CD4-positive, alpha-beta memory T cell (primary cell): ENCODE measurements around the gene FGF6. TPM values are rescaled to one million over a fixed set of nuclear protein-coding genes. Genes with fewer than 3 reads are reported as not detected.
"Not testable (repeated sequence)": the region's sequence is repeated elsewhere in the genome, so short reads cannot be mapped to it uniquely, and the experiment has no call there.

Experiments
- CTCF ChIA-PET: fragments of 350-600 bp; sonication (Branson Sonifier 250); formaldehyde crosslinking; loops from one replicate; lab custom pipeline; 2021; ENCODE audit warnings: inconsistent platforms; ENCODE audit not compliant: partially characterized antibody; lab: Charles Lee
- POLR2A ChIA-PET: fragments of 350-600 bp; sonication (Branson Sonifier 250); formaldehyde crosslinking; loops from one replicate; lab custom pipeline; 2021; ENCODE audit not compliant: partially characterized antibody; lab: Charles Lee
- DNase-seq, 5 donors: peaks; one replicate each; pipeline versions ENCODE4 v3.0.0 to v3.0.0-alpha.2; 2020 to 2022; ENCODE audit warnings: mixed read lengths in 1 of 5
- H3K27ac ChIP-seq: one replicate; pipeline ENCODE4 v1.7.0; 2013; ENCODE audit warnings: low read depth, low read length
- H3K27me3 ChIP-seq: 2 replicates; pipeline ENCODE4 v1.7.0; 2013; ENCODE audit warnings: mild to moderate bottlenecking, low read length, moderate library complexity; ENCODE audit not compliant: insufficient read depth
- H3K36me3 ChIP-seq: 2 replicates; pipeline ENCODE4 v1.7.0; 2013; ENCODE audit warnings: mild to moderate bottlenecking, low read length, moderate library complexity; ENCODE audit not compliant: insufficient read depth
- H3K4me1 ChIP-seq: 2 replicates; pipeline ENCODE4 v1.7.0; 2013; ENCODE audit warnings: mild to moderate bottlenecking, low read length, moderate library complexity; ENCODE audit not compliant: insufficient read depth
- H3K4me3 ChIP-seq, 2 donors: one replicate each; pipeline ENCODE4 v1.7.0; 2013; ENCODE audit warnings: low read length in 2 of 2, mild to moderate bottlenecking in 1 of 2
- H3K9me3 ChIP-seq, 2 donors: one replicate each; pipeline ENCODE4 v1.7.0; 2013; ENCODE audit warnings: low read length in 2 of 2, control low read depth in 1 of 2; ENCODE audit not compliant: control insufficient read depth in 1 of 2
- H3K27ac Mint-ChIP-seq, 7 donors: one replicate each; pipeline ENCODE4 v1.8.0; 2020 to 2021; ENCODE audit warnings: mixed read lengths in 7 of 7, mild to moderate bottlenecking in 6 of 7, inconsistent platforms in 3 of 7, moderate library complexity in 3 of 7
- H3K27me3 Mint-ChIP-seq, 2 donors: one replicate each; pipeline ENCODE4 v1.8.0; 2020 to 2021; ENCODE audit warnings: mixed read lengths in 2 of 2
- H3K36me3 Mint-ChIP-seq, 2 donors: one replicate each; pipeline ENCODE4 v1.8.0; 2020 to 2021; ENCODE audit warnings: mixed read lengths in 2 of 2, inconsistent platforms in 1 of 2, mild to moderate bottlenecking in 1 of 2
- H3K4me1 Mint-ChIP-seq, 4 donors: one replicate each; pipeline ENCODE4 v1.8.0; 2020 to 2021; ENCODE audit warnings: mixed read lengths in 4 of 4, mild to moderate bottlenecking in 1 of 4
- H3K4me3 Mint-ChIP-seq, 8 donors: one replicate each; pipeline ENCODE4 v1.8.0; 2020 to 2021; ENCODE audit warnings: mixed read lengths in 8 of 8, mild to moderate bottlenecking in 7 of 8, moderate library complexity in 6 of 8, inconsistent platforms in 3 of 8
- H3K9me3 Mint-ChIP-seq, 8 donors: one replicate each; pipeline ENCODE4 v1.8.0; 2020 to 2021; ENCODE audit warnings: mixed read lengths in 8 of 8, mild to moderate bottlenecking in 5 of 8, inconsistent platforms in 3 of 8, moderate library complexity in 1 of 8
- intact Hi-C: fragments of 100-400 bp; cut with micrococcal nuclease; formaldehyde crosslinking; loops from one replicate; pipeline ENCODE4 v1.15.1; 2023
- polyA plus RNA-seq, 2 donors: library from polyadenylated mRNA; unstranded; fragments of 300-500 nt; fragmentation: Illumina TruSeq; gene quantifications; one replicate each; pipeline ENCODE4 v1.2.3, GENCODE V29; 2021
- total RNA-seq, 2 experiments: library from RNA; stranded (reverse); gene quantifications; one replicate each; pipeline ENCODE4 v1.2.3, GENCODE V29; 2021

Gene FGF6
- total and polyA plus RNA-seq, 4 experiments from 2014 or later, result not detected

DNA sequence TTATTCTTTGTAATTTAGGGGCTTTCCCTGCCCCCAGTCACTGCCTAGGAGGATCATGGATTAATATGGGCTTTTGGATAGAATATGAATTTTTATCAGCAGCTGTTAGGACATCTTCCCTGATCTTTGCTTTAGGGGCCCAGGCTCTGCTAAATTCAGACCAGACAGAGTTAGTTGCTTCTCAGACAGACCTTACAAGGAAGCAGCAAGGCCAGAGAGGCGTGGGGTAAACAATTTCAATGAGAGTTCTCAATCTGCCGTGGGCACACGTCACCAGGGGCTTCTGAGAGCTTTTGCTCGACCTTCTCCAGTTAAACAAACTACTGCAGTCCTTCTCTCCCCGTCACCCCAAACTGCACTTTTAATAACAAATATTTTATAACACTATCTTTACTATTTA is 27.7 kb downstream of the FGF6 start:
- no peak for DNase-seq
- Mint-ChIP-seq H3K27me3 (peaks cover 9 to 13% of the 10 kb centered on the region in 2 donors), H3K27ac (no peak overlapping the region), H3K36me3 (no peaks in the 10 kb centered on the region), H3K4me3 (no peak overlapping the region), H3K4me1 (peaks cover 3 to 10% (median 8%) of the 10 kb centered on the region in 4 donors), H3K9me3 (no peaks in the 10 kb centered on the region)
- Histone ChIP-seq H3K36me3 (no peaks in the 10 kb centered on the region), H3K9me3 (no peaks in the 10 kb centered on the region), H3K27ac (no peak overlapping the region), H3K4me3 (no peak overlapping the region), H3K27me3 (no peaks in the 10 kb centered on the region), H3K4me1 (peaks cover 6% of the 10 kb centered on the region)
- ChIA-PET CTCF (interaction anchor here (1.0 to 1.8 kb wide), 4 partner anchors 9 to 124 kb away, joined by 4 to 9 read pairs (median 4); no protein-coding TSS in a partner anchor), POLR2A (no interaction called here)
- intact Hi-C loops, result no loop called here

DNA sequence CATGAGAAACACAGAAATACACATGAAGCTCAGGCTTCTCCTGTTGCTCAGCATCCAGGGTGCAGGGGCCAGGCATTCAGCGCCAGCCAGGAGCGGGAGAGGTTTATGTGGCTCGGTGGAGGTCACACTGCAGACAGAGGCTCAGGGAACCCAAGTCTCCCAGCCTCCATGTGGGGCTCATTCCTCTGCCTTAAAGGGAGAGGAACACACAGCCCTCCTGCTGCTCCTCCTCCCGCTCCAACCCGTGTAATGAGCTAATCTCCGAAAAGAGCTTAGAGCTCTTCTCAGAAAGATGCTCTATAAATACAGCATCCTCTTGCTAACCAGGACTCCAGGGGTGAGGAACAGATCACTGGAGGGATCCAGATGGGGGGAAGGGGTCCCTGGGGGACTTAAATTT is 28.2 kb downstream of the FGF6 start:
- no peak overlapping the region for H3K27ac Mint-ChIP-seq
- CTCF ChIA-PET, result interaction anchor here (1.0 to 1.8 kb wide), 4 partner anchors 10 to 124 kb away, joined by 4 to 9 read pairs (median 4); no protein-coding TSS in a partner anchor

DNA sequence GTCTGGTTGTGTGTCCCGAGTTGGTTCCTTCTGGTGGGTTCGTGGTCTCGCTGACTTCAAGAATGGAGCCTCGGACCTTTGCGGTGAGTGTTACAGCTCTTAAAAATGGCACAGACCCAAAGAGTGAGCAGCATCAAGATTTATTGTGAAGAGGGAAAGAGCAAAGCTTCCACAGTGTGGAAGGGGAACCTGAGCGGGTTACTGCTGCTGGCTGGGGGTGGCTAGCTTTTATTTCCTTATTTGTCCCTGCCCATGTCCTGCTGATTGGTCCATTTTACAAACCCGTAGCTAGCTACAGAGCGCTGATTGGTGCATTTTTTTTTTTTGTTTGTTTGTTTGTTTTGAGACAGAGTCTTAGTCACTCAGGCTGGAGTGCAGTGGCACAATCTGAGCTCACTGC is 29.3 kb downstream of the FGF6 start:
- Histone ChIP-seq H3K27ac (no peak overlapping the region), H3K4me1 (peaks cover 6% of the 10 kb centered on the region), H3K4me3 (no peak overlapping the region), H3K27me3 (no peaks in the 10 kb centered on the region), H3K36me3 (no peaks in the 10 kb centered on the region), H3K9me3 (no peaks in the 10 kb centered on the region)
- Mint-ChIP-seq H3K4me3 (no peak overlapping the region), H3K36me3 (no peaks in the 10 kb centered on the region), H3K27me3 (peaks cover 7 to 21% of the 10 kb centered on the region in 2 donors), H3K4me1 (peaks cover 3 to 10% (median 8%) of the 10 kb centered on the region in 4 donors), H3K9me3 (no peaks in the 10 kb centered on the region), H3K27ac (no peak overlapping the region)
- ChIA-PET POLR2A (no interaction called here), CTCF (interaction anchor here (0.6 to 1.4 kb wide), 2 partner anchors 13 to 44 kb away, joined by 3 to 5 read pairs; no protein-coding TSS in a partner anchor)
- no peak for DNase-seq
- intact Hi-C loops, result no loop called here

More for the DNA sequence above, 28.2 kb downstream of the FGF6 start:
- H3K9me3 ChIP-seq, result no peaks in the 10 kb centered on the region
- POLR2A ChIA-PET, result no interaction called here
- Mint-ChIP-seq H3K4me1 (peaks cover 3 to 10% (median 8%) of the 10 kb centered on the region in 4 donors), H3K36me3 (no peaks in the 10 kb centered on the region), H3K9me3 (no peaks in the 10 kb centered on the region), H3K4me3 (no peak overlapping the region), H3K27me3 (peaks cover 9 to 13% of the 10 kb centered on the region in 2 donors)
- intact Hi-C loops, result no loop called here
- H3K27me3 ChIP-seq, result no peaks in the 10 kb centered on the region
- H3K27ac ChIP-seq, result no peak overlapping the region
- no peaks in the 10 kb centered on the region for H3K36me3 ChIP-seq
- H3K4me3 ChIP-seq, result no peak overlapping the region
- no peak for DNase-seq
- peaks cover 6% of the 10 kb centered on the region for H3K4me1 ChIP-seq

GRCh38 chr12:4412465-4412864 is 33.1 kb downstream of the FGF6 start:
- CTCF ChIA-PET, result interaction anchor here (0.8 to 4.2 kb wide), 4 partner anchors 9 to 164 kb away, joined by 3 to 33 read pairs (median 3); no protein-coding TSS in a partner anchor
- H3K27me3 Mint-ChIP-seq, result peaks cover 7 to 20% of the 10 kb centered on the region in 2 donors

DNA sequence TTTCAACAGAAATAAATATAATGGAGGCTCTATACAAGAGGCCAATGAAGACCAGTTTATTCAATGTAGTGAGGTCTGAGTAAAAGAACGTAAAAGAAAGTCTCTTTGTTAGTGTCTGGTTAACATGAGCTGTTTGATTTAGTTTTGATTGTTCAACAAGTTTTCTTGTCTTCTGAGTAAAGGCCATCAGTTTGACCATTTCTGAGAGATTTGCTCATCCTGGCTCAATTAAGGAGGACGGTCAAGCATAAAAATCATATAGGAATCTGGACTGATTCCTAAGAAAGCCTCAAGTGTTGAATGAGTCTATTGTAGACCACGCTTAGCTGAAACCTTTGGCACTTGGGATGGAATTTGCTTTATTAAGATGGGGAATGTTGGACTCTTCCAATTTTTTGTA is 33.6 kb downstream of the FGF6 start:
- Histone ChIP-seq H3K27me3 (no peaks in the 10 kb centered on the region), H3K4me3 (no peak overlapping the region), H3K9me3 (no peaks in the 10 kb centered on the region), H3K27ac (no peak overlapping the region), H3K36me3 (no peaks in the 10 kb centered on the region), H3K4me1 (peaks cover 6% of the 10 kb centered on the region)
- ChIA-PET CTCF (interaction anchor here (0.8 to 4.2 kb wide), 3 partner anchors 9 to 116 kb away, joined by 3 to 33 read pairs (median 3); no protein-coding TSS in a partner anchor), POLR2A (no interaction called here)
- Mint-ChIP-seq H3K4me3 (no peak overlapping the region), H3K9me3 (no peaks in the 10 kb centered on the region), H3K27ac (no peak overlapping the region), H3K36me3 (no peaks in the 10 kb centered on the region), H3K4me1 (peaks cover 3 to 10% (median 8%) of the 10 kb centered on the region in 4 donors), H3K27me3 (peaks cover 7 to 19% of the 10 kb centered on the region in 2 donors)
- intact Hi-C loops, result no loop called here
- no peak for DNase-seq

More at GRCh38 chr12:4412465-4412864, 33.1 kb downstream of the FGF6 start:
- Mint-ChIP-seq H3K4me3 (no peak overlapping the region), H3K36me3 (no peaks in the 10 kb centered on the region), H3K27ac (no peak overlapping the region), H3K4me1 (peaks cover 3 to 10% (median 8%) of the 10 kb centered on the region in 4 donors), H3K9me3 (no peaks in the 10 kb centered on the region)
- intact Hi-C loops, result no loop called here
- Histone ChIP-seq H3K4me3 (no peak overlapping the region), H3K36me3 (no peaks in the 10 kb centered on the region), H3K27ac (no peak overlapping the region), H3K9me3 (no peaks in the 10 kb centered on the region), H3K4me1 (peaks cover 6% of the 10 kb centered on the region), H3K27me3 (no peaks in the 10 kb centered on the region)
- POLR2A ChIA-PET, result no interaction called here
- DNase-seq, result no peak

- no peaks in the 10 kb centered on the region for H3K36me3 Mint-ChIP-seq
- ChIA-PET CTCF (no interaction called here), POLR2A (no interaction called here)
- Histone ChIP-seq H3K27ac (no peak overlapping the region), H3K9me3 (no peaks in the 10 kb centered on the region), H3K4me1 (no peaks in the 10 kb centered on the region), H3K36me3 (no peaks in the 10 kb centered on the region), H3K4me3 (no peak overlapping the region), H3K27me3 (no peaks in the 10 kb centered on the region)
- no peak for DNase-seq
- peaks cover 0 to 9% of the 10 kb centered on the region in 2 donors for H3K27me3 Mint-ChIP-seq
- H3K9me3 Mint-ChIP-seq, result no peaks in the 10 kb centered on the region
- H3K4me1 Mint-ChIP-seq, result no peaks in the 10 kb centered on the region
- intact Hi-C loops, result no loop called here
- no peak overlapping the region for H3K27ac Mint-ChIP-seq
- H3K4me3 Mint-ChIP-seq, result no peak overlapping the region
Observed at GRCh38 chr12:4407136-4407535, 38.5 kb downstream of the FGF6 start.

GRCh38 chr12:4404877-4405637 is 40.6 kb downstream of the FGF6 start:
- POLR2A ChIA-PET, H3K27ac Mint-ChIP-seq: not testable (repeated sequence)

More at GRCh38 chr12:4404877-4405637, 40.6 kb downstream of the FGF6 start:
- H3K4me3 ChIP-seq, H3K9me3 Mint-ChIP-seq, H3K4me3 Mint-ChIP-seq, H3K9me3 ChIP-seq, H3K27me3 ChIP-seq, H3K36me3 ChIP-seq, H3K27ac ChIP-seq, H3K4me1 Mint-ChIP-seq, H3K4me1 ChIP-seq, H3K27me3 Mint-ChIP-seq, DNase-seq, intact Hi-C loops, H3K36me3 Mint-ChIP-seq: not testable (repeated sequence)
- CTCF ChIA-PET, result interaction anchor here (0.9 to 2.7 kb wide), 3 partner anchors 10 to 23 kb away, joined by 3 to 6 read pairs (median 4); no protein-coding TSS in a partner anchor
